ENCODE results near the gene MYO1A. TPM values are rescaled to one million over a fixed set of nuclear protein-coding genes. Genes with fewer than 3 reads are reported as not detected.

Gene MYO1A
- polyA plus RNA-seq, 2 of the 4 experiments (the other 2 are of a cell fraction): 0.67 to 1.9 TPM

GRCh38 chr12:57037264-57037663, 12.7 kb downstream of the MYO1A start:
- Histone ChIP-seq H3K4me3 (no peak overlapping the region), H3K4me2 (no peak overlapping the region), H3K9me3 (no peaks in the 10 kb centered on the region), H3K27ac (no peak overlapping the region), H3K4me1 (no peaks in the 10 kb centered on the region)
- ChIA-PET POLR2A (no interaction called here), CTCF (interaction anchor here (1.0 to 6.8 kb wide), 10 partner anchors 10 to 138 kb away, joined by 3 to 30 read pairs (median 7); partner anchors contain the start of gene ZBTB39)
- FAIRE-seq (no peak), DNase-seq (ENCODE audit: low read depth in 1 of 2, low spot score in 1 of 2) (no peak), ATAC-seq (no peak)
- WGBS (ENCODE audit: missing lambda C conversion rate): 39% methylated on average over 3 of the region's 3 CpGs
- no peak for TF ChIP-seq ELK1 (IDR thresholded peaks at IDR 0.05; ENCODE audit: low read depth, low read length)
- no peak for TF ChIP-seq ZC3H11A (IDR thresholded peaks at IDR 0.05)
- TF ChIP-seq RFX5 (IDR thresholded peaks at IDR 0.05): no peak
- TF ChIP-seq TFCP2L1 (CRISPR knock-in tag; IDR thresholded peaks at IDR 0.05): no peak
- TF ChIP-seq POLR2A (IDR thresholded peaks at IDR 0.05; ENCODE audit: low read length): no peak
- no peak for TF ChIP-seq CHD2 (IDR thresholded peaks at IDR 0.05; ENCODE audit: low read length, partially characterized antibody)
- TF ChIP-seq JUNB (IDR thresholded peaks at IDR 0.05): no peak
- no peak for TF ChIP-seq HDAC2 (IDR thresholded peaks at IDR 0.05)
- no peak for TF ChIP-seq TP53 (CRISPR knock-in tag; IDR thresholded peaks at IDR 0.05)
- no peak for TF ChIP-seq JUN (IDR thresholded peaks at IDR 0.05)
- TF ChIP-seq ATOH8 (CRISPR knock-in tag; IDR thresholded peaks at IDR 0.05; ENCODE audit: low read depth): no peak
- no peak for TF ChIP-seq NPAS2 (CRISPR knock-in tag; IDR thresholded peaks at IDR 0.05; ENCODE audit: borderline replicate concordance)
- no peak for TF ChIP-seq CBX2 (IDR thresholded peaks at IDR 0.05; ENCODE audit: borderline replicate concordance, low read depth)
- TF ChIP-seq FOXS1 (CRISPR knock-in tag; IDR thresholded peaks at IDR 0.05): no peak
- no peak for TF ChIP-seq HEYL (CRISPR knock-in tag; IDR thresholded peaks at IDR 0.05)
- TF ChIP-seq BCL3 (IDR thresholded peaks at IDR 0.05): no peak

- peaks cover 6% of the 10 kb centered on the region; the same call in 2 of the 3 replicates for H3K4me1 ChIP-seq
- ChIA-PET CTCF (interaction anchor here (1.3 to 6.8 kb wide), 10 partner anchors 16 to 140 kb away, joined by 3 to 30 read pairs (median 8); partner anchors contain the start of genes MYO1A, TAC3 and ZBTB39), POLR2A (no interaction called here)
- TF ChIP-seq USF2 (IDR thresholded peaks at IDR 0.05) (no peak), HOXB5 (CRISPR knock-in tag; IDR thresholded peaks at IDR 0.05) (no peak), TP53 (CRISPR knock-in tag; IDR thresholded peaks at IDR 0.05) (no peak), MYC (IDR thresholded peaks at IDR 0.05; ENCODE audit: borderline replicate concordance, low read length) (no peak), RFX5 (IDR thresholded peaks at IDR 0.05) (no peak), SMC3 (IDR thresholded peaks at IDR 0.05) (no peak), POLR2A (IDR thresholded peaks at IDR 0.05; ENCODE audit: low read length) (no peak), PHF8 (IDR thresholded peaks at IDR 0.05; ENCODE audit: borderline replicate concordance, low read depth) (no peak), PBX3 (IDR thresholded peaks at IDR 0.05) (no peak), HMGXB4 (CRISPR knock-in tag; IDR thresholded peaks at IDR 0.05; ENCODE audit: borderline replicate concordance) (no peak), KDM1A (IDR thresholded peaks at IDR 0.05; ENCODE audit: low read depth) (no peak), BHLHE40 (IDR thresholded peaks at IDR 0.05; ENCODE audit: low read depth, low read length) (no peak), ESRRA (IDR thresholded peaks at IDR 0.05; ENCODE audit: borderline replicate concordance, low read length) (no peak), NPAS2 (CRISPR knock-in tag; IDR thresholded peaks at IDR 0.05; ENCODE audit: borderline replicate concordance) (no peak), RARB (CRISPR knock-in tag; IDR thresholded peaks at IDR 0.05) (no peak), ATOH8 (CRISPR knock-in tag; IDR thresholded peaks at IDR 0.05; ENCODE audit: low read depth) (no peak), CBX8 (IDR thresholded peaks at IDR 0.05) (no peak), KDM5A (IDR thresholded peaks at IDR 0.05) (no peak)
- no peaks in the 10 kb centered on the region for H3K9me3 ChIP-seq
- no peak overlapping the region for H3K4me3 ChIP-seq
- ATAC-seq (no peak), DNase-seq (ENCODE audit: low read depth in 1 of 2, low spot score in 1 of 2) (no peak), FAIRE-seq (no peak)
- WGBS (ENCODE audit: missing lambda C conversion rate): 75% methylated on average over 3 of the region's 3 CpGs
- H3K4me2 ChIP-seq: no peak overlapping the region
- H3K27ac ChIP-seq: no peak overlapping the region
Measured at GRCh38 chr12:57033431-57033830, 16.5 kb downstream of the MYO1A start.
